GM12865 (cell line): ENCODE results near the gene IGSF9B.

Experiments
- DNase-seq: peaks from one replicate; pipeline ENCODE4 v3.0.0; 2010; ENCODE audit warnings: low read depth
- H3K4me3 ChIP-seq: 2 replicates; pipeline ENCODE4 v1.5.1; 2011; ENCODE audit warnings: mild to moderate bottlenecking, low read depth, low read length, control low read depth
- TF ChIP-seq, protein P1 (sequence below): IDR thresholded peaks from 2 replicates; pipeline ENCODE4 v1.5.1; 2011; ENCODE audit warnings: low read length, control low read depth, low read depth, inconsistent platforms; ENCODE audit not compliant: insufficient read depth; ENCODE audit errors: missing control alignments

Gene IGSF9B

DNA sequence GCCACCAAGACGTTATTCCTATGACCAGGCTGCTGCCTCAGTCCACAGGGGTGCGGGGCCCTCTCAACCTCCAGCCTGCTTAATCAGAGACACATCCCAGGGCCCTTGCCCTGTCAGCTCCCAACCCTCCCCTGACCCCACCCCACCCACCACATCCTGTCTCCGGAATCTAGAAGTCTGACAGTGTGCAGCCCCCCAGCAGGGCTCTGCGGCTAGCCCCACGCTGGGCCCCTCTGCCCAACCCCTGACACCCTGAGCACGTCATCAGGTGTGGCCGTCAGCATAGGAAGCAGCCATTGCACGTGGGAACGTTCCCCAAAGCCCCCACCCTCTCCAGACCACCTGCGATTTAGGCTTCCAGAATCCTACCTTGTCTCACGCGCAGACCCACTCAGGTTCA lies 34.3 kb upstream of the IGSF9B start:
- DNase-seq = no peak
- TF ChIP-seq, protein P1, sequence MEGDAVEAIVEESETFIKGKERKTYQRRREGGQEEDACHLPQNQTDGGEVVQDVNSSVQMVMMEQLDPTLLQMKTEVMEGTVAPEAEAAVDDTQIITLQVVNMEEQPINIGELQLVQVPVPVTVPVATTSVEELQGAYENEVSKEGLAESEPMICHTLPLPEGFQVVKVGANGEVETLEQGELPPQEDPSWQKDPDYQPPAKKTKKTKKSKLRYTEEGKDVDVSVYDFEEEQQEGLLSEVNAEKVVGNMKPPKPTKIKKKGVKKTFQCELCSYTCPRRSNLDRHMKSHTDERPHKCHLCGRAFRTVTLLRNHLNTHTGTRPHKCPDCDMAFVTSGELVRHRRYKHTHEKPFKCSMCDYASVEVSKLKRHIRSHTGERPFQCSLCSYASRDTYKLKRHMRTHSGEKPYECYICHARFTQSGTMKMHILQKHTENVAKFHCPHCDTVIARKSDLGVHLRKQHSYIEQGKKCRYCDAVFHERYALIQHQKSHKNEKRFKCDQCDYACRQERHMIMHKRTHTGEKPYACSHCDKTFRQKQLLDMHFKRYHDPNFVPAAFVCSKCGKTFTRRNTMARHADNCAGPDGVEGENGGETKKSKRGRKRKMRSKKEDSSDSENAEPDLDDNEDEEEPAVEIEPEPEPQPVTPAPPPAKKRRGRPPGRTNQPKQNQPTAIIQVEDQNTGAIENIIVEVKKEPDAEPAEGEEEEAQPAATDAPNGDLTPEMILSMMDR = no peak
- no peak overlapping the region for H3K4me3 ChIP-seq

DNA sequence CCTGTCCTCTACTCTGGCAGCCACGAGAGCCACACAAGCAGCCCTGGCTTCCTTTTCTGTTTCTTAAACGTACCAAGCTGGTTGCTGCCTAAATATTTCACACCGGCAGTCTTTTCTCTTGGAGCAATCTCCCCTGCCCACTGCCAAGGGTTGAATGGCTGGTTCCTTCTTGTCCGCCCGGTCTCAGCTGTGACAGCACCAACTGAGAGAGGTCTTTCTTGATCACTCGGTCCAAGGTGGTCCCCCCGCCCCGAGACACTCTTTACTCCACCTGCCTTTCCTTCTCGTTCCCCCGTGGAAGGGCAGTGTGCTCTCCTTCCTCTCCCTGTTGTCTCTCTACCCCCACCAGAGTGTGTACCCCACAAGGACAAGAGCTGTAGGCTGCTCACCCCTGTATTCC lies 33.7 kb upstream of the IGSF9B start:
- no peak overlapping the region for H3K4me3 ChIP-seq
- TF ChIP-seq, protein P1 = no peak
- no peak for DNase-seq

DNA sequence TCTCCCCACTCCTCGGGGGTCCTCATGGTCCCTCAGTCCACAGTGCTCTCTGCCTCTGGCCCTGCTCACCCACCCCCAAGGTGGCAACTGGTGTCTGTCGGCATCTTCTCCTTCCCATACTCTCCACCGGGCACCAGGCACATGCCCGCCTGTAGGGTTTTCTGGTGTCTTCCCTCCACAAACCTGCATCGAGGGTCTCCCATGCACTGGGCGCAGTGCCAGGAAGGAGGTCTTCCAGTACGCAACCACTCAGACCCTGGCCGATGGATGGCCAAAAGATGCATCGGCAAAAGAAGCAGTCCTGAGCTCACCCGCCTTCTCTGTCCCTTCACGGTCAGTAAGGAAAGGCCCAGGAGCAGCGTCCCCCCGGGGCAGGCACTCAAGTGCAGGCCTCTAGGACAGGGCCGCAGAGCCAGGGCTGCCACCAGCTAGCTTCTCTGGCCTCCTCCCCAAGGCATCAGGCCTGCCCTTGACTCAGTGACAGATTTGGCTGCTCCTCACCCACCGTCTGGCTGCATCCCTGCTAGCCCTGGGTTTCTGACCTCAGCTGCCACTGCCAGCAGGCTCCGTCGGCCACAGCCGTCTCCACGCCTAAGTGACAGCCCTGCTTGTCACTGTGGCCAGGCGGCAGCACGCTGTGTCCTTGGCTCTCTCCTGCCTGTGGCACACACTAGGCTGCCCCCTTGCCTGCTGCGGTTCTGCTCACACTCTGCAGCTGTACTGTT lies 32.1 kb upstream of the IGSF9B start:
- H3K4me3 ChIP-seq = no peak overlapping the region
- no peak for DNase-seq
- TF ChIP-seq, protein P1 = no peak

DNA sequence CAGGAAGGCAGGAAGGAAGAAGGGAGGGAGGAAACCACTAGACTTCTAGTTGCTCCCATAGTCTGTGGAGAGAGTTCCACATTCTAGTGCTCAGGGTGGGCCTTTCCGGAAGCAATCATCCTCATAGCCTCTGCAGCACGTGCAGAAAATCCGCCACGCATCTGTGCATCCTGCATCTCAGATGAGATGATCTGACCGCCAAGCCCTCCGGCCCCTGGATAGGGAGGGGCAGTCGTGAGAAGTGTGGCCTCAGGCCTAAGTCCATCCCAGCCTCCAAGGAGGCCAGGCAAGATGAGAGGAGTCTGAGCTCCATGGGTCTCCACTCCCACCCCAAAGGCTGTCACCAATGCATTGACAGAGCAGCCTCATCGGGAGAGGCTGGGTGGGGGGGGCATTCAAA lies 30.4 kb upstream of the IGSF9B start:
- DNase-seq = no peak
- no peak overlapping the region for H3K4me3 ChIP-seq
- TF ChIP-seq, protein P1 = no peak

DNA sequence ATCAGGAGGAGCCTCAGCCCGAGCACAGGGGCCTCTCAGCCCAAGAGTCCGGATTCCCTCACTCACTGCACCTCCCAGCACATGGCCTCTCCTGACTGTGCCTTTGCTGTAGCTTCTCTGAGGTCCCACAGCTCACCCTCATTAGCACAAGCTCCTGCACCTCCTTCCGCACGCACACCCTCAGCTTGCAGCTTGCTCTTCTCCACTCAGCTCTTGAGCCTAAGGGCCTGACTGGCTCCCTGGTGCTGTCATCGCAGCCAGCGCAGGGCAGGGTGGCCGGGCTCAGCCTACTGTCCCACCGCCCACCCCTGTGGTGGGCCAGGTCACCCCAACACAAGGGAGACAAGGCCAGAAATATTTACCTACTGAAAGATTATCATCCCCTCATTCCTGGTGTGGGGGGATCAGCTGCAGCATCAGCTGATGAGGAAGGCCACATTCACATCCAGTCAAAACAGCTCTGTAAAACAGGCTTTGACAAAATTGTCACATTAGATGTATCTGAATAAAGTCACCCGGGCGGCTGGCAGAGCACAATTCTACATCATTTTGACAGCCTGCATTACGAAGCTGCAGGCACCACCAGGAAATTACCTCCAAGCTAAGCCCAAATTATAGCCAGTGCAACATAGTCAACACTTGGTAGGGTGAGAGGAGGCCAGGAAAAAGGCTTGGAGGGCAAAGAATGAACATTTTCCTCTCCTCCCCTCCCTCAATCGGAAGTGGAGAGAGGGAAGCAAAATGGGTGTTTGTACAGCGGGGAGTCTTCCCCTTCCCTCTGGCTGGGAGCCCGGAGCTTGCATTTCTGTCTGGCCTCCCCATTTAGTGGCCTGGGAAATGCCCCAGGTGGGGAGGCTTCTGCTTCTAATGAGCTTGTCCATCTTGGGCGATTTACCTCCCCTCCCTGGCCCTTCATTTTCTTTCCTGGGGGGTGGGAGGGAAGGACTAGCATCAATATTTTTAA lies 29.5 kb upstream of the IGSF9B start:
- H3K4me3 ChIP-seq = no peak overlapping the region
- DNase-seq = no peak
- TF ChIP-seq, protein P1 = no peak

DNA sequence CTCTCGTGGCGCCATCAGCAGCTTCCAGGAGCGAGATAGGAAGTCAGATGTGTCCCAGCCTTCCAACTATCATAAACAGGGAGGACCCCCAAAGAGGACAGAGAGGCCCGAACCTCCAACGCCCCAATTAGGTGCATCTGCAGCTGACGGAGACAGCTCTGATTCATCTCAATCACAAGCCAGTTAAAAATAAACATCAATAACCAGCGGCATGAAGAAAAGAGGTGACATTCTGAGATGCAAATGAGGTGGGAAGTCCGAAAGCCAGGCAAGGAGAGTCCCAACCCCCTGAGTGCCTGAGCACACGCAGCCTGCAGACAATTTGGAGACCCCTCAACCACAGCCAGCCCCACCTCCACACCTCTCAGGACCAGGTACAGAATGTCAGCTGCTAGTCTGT lies 28.1 kb upstream of the IGSF9B start:
- TF ChIP-seq, protein P1 = no peak
- peak; percentile 20 for DNase-seq
- no peak overlapping the region for H3K4me3 ChIP-seq
